MCF 10A (cell line): Measurements from ENCODE around the gene DHRS1. TPM values are rescaled to one million over a fixed set of nuclear protein-coding genes. Genes with fewer than 3 reads are reported as not detected.
A peak's percentile ranks its signal among the peaks of the same experiment; 100 is the strongest.

Source experiments
- BruUV-seq: library from RNA; stranded (reverse); fragments of 400-500 nt; replicated peaks from 2 replicates; lab custom pipeline; 2021; lab: Mats Ljungman, UMichigan
- CTCF ChIA-PET: fragments of 300-600 bp; sonication (Branson Sonifier 250); formaldehyde crosslinking; extraction: SDS; loops from one replicate; lab custom pipeline; 2021; ENCODE audit warnings: antibody characterized with exemption, inconsistent platforms; lab: Yijun Ruan, JAX
- POLR2A ChIA-PET: fragments of 300-600, 350-650 bp; sonication (Branson Sonifier 250); formaldehyde crosslinking; extraction: SDS; loops from one replicate; lab custom pipeline; 2020; ENCODE audit warnings: antibody characterized with exemption, inconsistent platforms; lab: Yijun Ruan, JAX
- DNase-seq: peaks from one replicate; pipeline ENCODE4 v3.0.0-alpha.2; 2018; ENCODE audit not compliant: unreplicated experiment
- H3K27ac Mint-ChIP-seq: one replicate; pipeline ENCODE4 v1.8.0; 2022; ENCODE audit warnings: mild to moderate bottlenecking, low read depth, mixed read lengths; ENCODE audit not compliant: unreplicated experiment
- H3K27me3 Mint-ChIP-seq: one replicate; pipeline ENCODE4 v1.8.0; 2022; ENCODE audit warnings: mixed read lengths; ENCODE audit not compliant: insufficient read depth, unreplicated experiment
- H3K36me3 Mint-ChIP-seq: one replicate; pipeline ENCODE4 v1.8.0; 2022; ENCODE audit warnings: mild to moderate bottlenecking, moderate library complexity, mixed read lengths; ENCODE audit not compliant: insufficient read depth, unreplicated experiment
- H3K4me1 Mint-ChIP-seq: one replicate; pipeline ENCODE4 v1.8.0; 2022; ENCODE audit warnings: mixed read lengths; ENCODE audit not compliant: insufficient read depth, unreplicated experiment
- H3K4me3 Mint-ChIP-seq: one replicate; pipeline ENCODE4 v1.8.0; 2022; ENCODE audit warnings: mild to moderate bottlenecking, moderate library complexity, mixed read lengths; ENCODE audit not compliant: unreplicated experiment
- H3K9me3 Mint-ChIP-seq: one replicate; pipeline ENCODE4 v1.8.0; 2022; ENCODE audit warnings: mixed read lengths; ENCODE audit not compliant: unreplicated experiment
- intact Hi-C: fragments of 100-400 bp; cut with micrococcal nuclease; formaldehyde crosslinking; loops from 2 replicates; pipeline ENCODE4 v1.14.1; 2022
- total RNA-seq: library from RNA; stranded (reverse); gene quantifications from 2 replicates; pipeline ENCODE4 v1.2.3, GENCODE V29; 2022
- TF ChIP-seq, protein P1 (sequence below): fragments of 200-600 bp; IDR thresholded peaks from one replicate; pipeline ENCODE4 v1.8.0; 2022; ENCODE audit warnings: antibody characterized with exemption, mild to moderate bottlenecking; ENCODE audit not compliant: unreplicated experiment

DHRS1 gene
- total RNA-seq, 1 experiment from 2014 or later = 29.7 TPM

DNA sequence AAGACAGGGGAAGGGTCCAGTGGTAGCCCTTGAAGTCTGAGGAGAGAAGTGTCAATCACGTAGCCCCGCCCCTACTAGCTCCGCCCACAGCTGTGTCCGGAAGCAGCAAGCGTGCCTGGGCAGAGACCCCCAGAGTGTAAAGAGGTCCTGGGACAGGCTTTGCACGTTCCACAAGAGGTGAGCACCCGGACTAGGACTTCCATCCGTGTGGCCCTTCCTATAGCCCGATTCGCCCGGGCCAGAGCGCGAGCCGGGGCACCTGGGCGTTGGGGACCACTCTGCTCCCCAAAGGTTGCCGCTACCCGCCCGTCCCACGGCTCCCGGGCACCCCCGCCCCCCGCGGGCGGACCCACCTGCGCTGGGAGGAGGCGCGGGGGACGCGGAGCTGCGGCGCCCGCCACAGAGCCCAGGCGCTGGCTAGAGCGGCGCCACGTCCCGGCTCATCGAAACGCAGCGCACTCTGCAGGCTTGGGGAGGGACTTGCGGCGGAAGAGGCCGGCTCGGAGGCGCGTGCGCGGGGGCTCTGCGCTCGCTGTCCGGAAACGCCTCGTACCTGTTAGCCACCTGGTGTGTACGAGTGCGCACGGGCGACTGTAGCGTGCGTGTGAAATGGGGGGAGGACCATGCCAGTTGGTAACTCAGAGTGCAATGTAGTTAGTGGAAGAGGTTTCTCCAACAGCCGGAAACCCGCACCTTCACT is 28.3 kb downstream of the DHRS1 start, which contains the start of gene RABGGTA:
Gene RABGGTA (minus strand): TSS at position 464 of the 700 bp plus-strand sequence. CDS start 482 bp downstream, outside the sequence.
- Mint-ChIP-seq H3K27ac (peak within 1 kb of the TSS; percentile 16), H3K36me3 (peaks cover 19% of the 10 kb centered on the region), H3K4me3 (peak within 1 kb of the TSS; percentile 89), H3K9me3 (no peaks in the 10 kb centered on the region), H3K27me3 (no peaks in the 10 kb centered on the region), H3K4me1 (peaks cover 43% of the 10 kb centered on the region)
- peak; percentile 88 for DNase-seq
- BruUV-seq = no TSS peak
- intact Hi-C loops = loop anchor here (1.0 kb wide), 2 partner anchors 26 to 29 kb away; partner anchors contain the start of gene TINF2
- ChIA-PET POLR2A (interaction anchor here (0.7 to 9.5 kb wide), 24 partner anchors 10 to 160 kb away, joined by 3 to 146 read pairs (median 6); partner anchors contain the start of genes CHMP4A, CIDEB, DCAF11 and DHRS1), CTCF (interaction anchor here (0.6 to 32.3 kb wide), 15 partner anchors 8 to 77 kb away, joined by 3 to 457 read pairs (median 4); partner anchors contain the start of genes CIDEB, DHRS1, LTB4R2 and NOP9)
- TF ChIP-seq, protein P1, sequence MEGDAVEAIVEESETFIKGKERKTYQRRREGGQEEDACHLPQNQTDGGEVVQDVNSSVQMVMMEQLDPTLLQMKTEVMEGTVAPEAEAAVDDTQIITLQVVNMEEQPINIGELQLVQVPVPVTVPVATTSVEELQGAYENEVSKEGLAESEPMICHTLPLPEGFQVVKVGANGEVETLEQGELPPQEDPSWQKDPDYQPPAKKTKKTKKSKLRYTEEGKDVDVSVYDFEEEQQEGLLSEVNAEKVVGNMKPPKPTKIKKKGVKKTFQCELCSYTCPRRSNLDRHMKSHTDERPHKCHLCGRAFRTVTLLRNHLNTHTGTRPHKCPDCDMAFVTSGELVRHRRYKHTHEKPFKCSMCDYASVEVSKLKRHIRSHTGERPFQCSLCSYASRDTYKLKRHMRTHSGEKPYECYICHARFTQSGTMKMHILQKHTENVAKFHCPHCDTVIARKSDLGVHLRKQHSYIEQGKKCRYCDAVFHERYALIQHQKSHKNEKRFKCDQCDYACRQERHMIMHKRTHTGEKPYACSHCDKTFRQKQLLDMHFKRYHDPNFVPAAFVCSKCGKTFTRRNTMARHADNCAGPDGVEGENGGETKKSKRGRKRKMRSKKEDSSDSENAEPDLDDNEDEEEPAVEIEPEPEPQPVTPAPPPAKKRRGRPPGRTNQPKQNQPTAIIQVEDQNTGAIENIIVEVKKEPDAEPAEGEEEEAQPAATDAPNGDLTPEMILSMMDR = peak; percentile 67

DNA sequence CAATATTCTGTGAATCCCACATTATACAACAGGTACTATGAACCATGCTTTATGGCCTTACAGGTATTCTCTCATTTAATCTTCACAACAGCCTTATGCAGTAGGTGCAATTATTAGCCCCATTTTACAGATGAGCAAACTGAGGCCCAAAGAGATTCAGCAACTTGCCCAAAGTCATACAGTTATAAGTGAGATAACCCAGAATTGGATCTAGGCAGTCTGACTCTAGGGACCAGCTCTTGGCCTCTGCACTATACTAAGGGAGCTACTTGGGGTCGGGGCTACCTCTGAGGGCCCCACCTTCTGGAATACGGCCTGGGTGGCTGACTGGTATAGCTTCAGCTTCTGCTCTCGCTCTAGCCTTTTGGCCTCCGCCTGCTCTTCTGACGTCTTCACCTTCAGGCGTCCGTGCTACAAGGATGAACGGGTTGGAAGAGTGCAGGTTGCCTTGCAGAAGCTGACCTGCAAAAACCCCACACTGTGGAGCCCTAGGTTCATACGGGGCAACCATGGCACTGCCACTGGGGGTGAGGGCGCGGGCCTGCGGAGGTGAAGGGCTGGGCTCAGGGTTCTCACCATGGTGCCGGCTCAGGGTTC is 28.9 kb downstream of the DHRS1 start:
- H3K27ac Mint-ChIP-seq = peak overlapping the region; percentile 16
- TF ChIP-seq, protein P1 = no peak
- H3K9me3 Mint-ChIP-seq = no peaks in the 10 kb centered on the region
- POLR2A ChIA-PET = interaction anchor here (0.6 to 9.5 kb wide), 18 partner anchors 9 to 156 kb away, joined by 3 to 146 read pairs (median 10); partner anchors contain the start of genes CHMP4A, DCAF11, DHRS1 and LTB4R2
- no TSS peak for BruUV-seq
- peaks cover 24% of the 10 kb centered on the region for H3K36me3 Mint-ChIP-seq
- CTCF ChIA-PET = interaction anchor here (0.6 to 32.3 kb wide), 15 partner anchors 9 to 713 kb away, joined by 3 to 457 read pairs (median 4); partner anchors contain the start of genes CIDEB, DHRS1, LTB4R and LTB4R2
- peak overlapping the region; percentile 89 for H3K4me3 Mint-ChIP-seq
- H3K27me3 Mint-ChIP-seq = no peaks in the 10 kb centered on the region
- peaks cover 43% of the 10 kb centered on the region for H3K4me1 Mint-ChIP-seq
- intact Hi-C loops = loop anchor here (1.0 kb wide), 2 partner anchors 27 to 28 kb away; partner anchors contain the start of gene TINF2
- DNase-seq = peak; percentile 31

DNA sequence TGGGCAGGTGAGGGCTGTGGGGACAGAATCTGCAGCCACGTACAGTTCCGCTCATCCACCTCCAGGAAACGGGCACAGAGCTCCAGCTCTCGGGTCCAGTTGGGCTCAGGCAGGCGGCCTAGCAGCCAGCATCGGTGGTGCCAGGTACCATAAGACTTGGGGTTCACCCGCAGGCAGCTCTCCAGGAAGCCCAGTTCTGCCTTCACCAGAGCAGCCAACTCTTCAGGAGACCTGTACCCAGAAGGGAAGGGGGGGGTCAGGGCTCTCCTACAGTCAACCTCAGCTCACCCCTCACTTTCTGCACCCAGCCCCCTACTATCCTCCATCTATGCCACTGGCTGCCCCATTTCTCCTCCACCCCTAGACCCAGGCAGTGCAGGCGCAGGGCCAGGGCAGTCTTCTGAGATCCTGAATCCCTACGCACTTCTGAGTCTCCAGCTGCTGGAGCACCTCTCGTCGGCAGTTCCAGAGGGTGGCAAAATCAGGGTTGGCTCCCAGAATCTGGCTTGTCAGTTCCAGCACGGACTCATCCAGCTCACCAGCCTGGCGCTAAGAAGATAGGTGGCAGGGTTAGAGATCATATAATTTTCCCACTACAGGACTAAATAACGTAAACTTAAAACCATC is 29.6 kb downstream of the DHRS1 start:
- Mint-ChIP-seq H3K27ac (no peak overlapping the region), H3K27me3 (no peaks in the 10 kb centered on the region), H3K4me3 (peak overlapping the region; percentile 89), H3K36me3 (peaks cover 24% of the 10 kb centered on the region), H3K9me3 (no peaks in the 10 kb centered on the region), H3K4me1 (peaks cover 44% of the 10 kb centered on the region)
- POLR2A ChIA-PET = interaction anchor here (0.6 to 9.5 kb wide), 14 partner anchors 9 to 80 kb away, joined by 3 to 146 read pairs (median 10); partner anchors contain the start of genes CHMP4A, DHRS1, LTB4R2 and NOP9
- DNase-seq = no peak
- CTCF ChIA-PET = interaction anchor here (0.6 to 32.3 kb wide), 16 partner anchors 8 to 712 kb away, joined by 3 to 457 read pairs (median 4); partner anchors contain the start of genes CIDEB, DHRS1, LTB4R and LTB4R2
- TF ChIP-seq, protein P1 = no peak
- BruUV-seq = TSS peak; percentile 39
- intact Hi-C loops = no loop called here
